Measurements from ENCODE around the gene TERC.

Gene TERC

DNA sequence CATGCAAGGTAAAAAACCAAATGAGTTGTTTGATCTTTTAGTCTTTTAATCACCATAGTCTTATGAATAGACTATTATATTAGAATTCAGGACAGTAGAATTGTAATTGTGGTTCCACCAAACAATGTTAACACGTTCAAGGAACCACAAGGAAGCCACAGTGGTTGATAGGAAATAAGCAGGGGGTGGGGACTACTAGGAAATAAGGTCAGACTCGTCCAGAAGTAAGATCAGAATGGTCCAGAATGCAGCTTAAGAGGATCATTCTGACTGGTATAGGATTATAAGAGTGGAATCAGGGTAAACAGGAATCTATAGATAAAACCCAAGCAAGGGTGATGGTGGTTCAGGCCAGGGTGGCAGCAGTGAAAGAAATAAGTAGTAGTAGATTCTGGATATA lies 15.9 kb upstream of the TERC start:
- TF ChIP-seq ZFX (IDR thresholded peaks at IDR 0.05; ENCODE audit: borderline replicate concordance): no peak
- TF ChIP-seq, protein P1, sequence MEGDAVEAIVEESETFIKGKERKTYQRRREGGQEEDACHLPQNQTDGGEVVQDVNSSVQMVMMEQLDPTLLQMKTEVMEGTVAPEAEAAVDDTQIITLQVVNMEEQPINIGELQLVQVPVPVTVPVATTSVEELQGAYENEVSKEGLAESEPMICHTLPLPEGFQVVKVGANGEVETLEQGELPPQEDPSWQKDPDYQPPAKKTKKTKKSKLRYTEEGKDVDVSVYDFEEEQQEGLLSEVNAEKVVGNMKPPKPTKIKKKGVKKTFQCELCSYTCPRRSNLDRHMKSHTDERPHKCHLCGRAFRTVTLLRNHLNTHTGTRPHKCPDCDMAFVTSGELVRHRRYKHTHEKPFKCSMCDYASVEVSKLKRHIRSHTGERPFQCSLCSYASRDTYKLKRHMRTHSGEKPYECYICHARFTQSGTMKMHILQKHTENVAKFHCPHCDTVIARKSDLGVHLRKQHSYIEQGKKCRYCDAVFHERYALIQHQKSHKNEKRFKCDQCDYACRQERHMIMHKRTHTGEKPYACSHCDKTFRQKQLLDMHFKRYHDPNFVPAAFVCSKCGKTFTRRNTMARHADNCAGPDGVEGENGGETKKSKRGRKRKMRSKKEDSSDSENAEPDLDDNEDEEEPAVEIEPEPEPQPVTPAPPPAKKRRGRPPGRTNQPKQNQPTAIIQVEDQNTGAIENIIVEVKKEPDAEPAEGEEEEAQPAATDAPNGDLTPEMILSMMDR (IDR thresholded peaks at IDR 0.05): no peak
- H3K27ac ChIP-seq: peak overlapping the region; percentile 29

DNA sequence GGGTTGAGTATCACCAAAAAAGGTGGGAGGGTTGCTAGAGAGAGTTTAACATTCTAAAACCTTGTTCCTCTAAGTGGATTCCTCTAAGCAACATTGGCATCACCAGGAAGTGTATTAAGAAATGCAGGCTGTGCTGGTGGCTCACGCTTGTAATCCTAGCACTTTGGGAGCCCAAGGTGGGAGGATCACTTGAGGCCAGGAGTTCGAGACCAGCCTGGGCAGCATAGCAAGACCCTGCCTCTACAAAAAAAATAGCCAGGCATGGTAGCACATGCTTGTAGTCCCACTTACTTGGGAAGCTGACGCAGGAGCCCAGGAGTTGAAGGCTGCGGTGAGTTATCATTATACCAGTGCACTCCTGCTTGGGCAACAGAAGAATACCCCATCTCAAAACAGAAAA lies 13.0 kb upstream of the TERC start:
- H3K27ac ChIP-seq: peak overlapping the region; percentile 100
- TF ChIP-seq, protein P1 (IDR thresholded peaks at IDR 0.05): no peak

DNA sequence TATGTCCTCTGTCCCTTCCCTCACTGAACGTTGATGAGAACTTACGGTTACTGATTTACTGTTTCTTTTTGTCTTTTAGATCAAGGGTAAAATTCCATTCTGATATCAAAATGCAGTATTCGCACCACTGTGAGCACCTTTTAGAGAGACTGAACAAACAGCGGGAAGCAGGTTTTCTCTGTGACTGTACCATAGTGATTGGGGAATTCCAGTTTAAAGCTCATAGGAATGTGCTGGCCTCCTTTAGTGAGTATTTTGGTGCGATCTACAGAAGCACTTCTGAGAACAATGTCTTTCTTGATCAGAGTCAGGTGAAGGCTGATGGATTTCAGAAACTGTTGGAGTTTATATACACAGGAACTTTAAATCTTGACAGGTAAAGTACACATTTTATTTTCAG lies 9.3 kb upstream of the TERC start:
- no peak for TF ChIP-seq ZFX (IDR thresholded peaks at IDR 0.05; ENCODE audit: borderline replicate concordance)
- TF ChIP-seq, protein P1 (IDR thresholded peaks at IDR 0.05): no peak
- H3K27ac ChIP-seq: peak overlapping the region; percentile 100

DNA sequence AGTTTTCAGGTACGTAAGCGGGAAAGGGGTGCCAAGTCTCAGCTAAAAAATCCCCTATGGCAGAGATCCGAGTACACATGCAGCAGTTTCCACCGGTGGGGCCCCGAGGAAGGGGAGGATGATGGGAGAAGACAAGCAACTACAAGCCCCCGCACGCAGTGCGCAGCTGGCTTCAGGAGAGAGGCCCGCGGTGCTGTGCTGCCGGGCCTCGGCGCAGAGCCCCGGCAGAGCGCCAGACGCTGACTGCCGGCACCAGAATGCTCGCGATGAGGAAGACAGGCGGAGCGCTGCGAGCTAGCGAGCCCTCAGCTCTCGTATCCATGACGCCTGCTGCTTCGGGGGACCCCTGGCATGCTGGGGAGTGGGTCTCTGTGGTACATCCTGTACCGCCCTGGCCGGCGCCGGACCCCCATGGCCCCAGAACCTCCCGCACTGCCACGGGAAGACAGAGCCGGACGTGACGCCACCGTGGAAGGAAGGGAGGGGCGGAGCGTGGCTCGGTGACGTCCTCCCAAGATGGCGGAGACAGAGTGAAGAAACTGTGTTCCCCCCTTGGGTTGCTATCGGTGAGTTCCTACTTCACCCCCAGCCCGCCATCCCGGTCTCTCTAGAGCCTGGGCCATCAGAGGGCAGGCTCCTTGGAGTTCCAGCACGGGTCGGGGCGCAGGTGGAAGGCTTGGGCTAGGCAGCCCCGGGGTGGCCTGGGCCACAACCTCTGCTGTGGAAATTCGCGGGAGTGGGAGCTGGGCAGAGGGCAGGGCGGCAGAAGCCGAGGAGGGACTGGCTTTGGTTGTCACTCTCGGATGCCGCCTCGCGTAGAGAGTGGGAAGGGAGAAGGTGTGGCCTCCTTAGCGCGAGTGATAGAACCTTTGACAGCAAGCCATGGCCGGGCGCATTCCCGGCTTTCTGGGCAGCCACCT lies 8.3 kb upstream of the TERC start, which contains the start of gene MYNN:
Gene MYNN, plus strand, starts transcription at position 500 of the 920 bp plus-strand sequence. CDS start 900 bp downstream, outside the sequence.
- TF ChIP-seq ZFX (IDR thresholded peaks at IDR 0.05; ENCODE audit: borderline replicate concordance): no peak
- TF ChIP-seq, protein P1 (IDR thresholded peaks at IDR 0.05): peak; percentile 29; the same call in 1 of the 2 replicates
- H3K27ac ChIP-seq: peak within 1 kb of the TSS; percentile 100

DNA sequence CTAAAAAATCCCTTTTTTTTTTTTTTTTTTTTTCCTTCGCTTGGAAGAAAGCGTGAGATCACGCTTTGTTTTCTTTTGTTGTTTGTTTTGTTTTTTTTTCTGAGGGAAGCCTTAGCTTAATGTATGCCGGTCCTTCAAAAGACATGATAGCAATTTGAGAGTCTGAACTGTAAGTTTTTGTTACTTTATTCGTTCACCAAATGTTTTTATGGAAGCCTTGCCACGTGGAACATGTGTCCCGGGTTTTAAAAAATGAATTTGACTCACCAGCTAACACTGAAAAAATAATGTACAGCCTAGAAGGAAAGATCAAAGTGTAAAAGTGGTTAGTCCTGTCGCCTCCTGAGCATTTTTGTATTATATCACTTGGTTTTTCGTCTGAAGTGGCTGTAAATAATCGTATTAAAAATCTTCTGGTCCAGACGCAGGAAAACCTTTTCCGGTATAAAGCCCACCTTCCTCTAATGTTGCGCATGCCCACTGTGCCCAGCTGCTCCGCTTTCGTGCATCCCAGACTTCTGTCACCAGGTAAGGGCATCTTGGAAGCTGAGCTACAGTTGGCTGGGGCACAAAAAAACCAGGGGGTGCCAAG lies 7.5 kb upstream of the TERC start:
- H3K27ac ChIP-seq: peak overlapping the region; percentile 100
- TF ChIP-seq, protein P1 (IDR thresholded peaks at IDR 0.05): no peak
- TF ChIP-seq ZFX (IDR thresholded peaks at IDR 0.05; ENCODE audit: borderline replicate concordance): no peak

DNA sequence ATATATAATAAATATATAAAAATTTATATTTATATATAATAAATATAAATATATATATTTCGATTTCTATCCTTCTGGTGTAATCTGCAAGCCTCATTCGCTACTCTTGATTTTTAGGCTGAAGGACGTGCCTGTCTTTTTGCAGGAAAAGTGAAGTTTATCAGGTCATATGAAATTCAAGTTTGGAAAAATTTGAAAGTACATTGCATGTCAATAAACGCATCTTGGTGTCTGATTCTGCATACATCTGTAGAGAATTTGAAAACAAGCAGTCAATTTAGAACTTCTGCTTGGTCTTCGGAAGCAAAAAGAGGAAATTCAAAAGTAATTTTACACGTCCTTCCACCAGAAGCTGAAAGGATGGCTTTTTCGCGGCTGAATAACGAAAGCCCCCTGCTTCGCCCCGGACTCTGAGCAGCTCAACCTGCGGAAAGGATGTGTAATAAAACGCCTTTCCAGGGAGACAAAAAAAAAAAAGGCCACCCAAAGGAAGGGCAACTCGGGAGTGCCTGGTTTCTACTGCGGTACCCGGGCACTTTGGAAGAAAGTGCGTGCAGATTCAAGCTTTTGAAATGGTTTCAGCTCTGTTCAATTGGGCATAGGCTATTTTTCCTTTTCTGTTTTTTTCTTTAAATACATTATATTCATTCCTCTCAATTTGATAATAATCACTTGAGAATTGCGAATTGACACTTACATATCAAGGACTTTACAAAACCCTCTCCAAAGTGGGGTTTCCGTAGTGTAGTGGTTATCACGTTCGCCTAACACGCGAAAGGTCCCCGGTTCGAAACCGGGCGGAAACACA lies 6.8 kb upstream of the TERC start:
- TF ChIP-seq, protein P1 (IDR thresholded peaks at IDR 0.05): no peak
- TF ChIP-seq ZFX (IDR thresholded peaks at IDR 0.05; ENCODE audit: borderline replicate concordance): no peak

More for the DNA sequence above, 6.8 kb upstream of the TERC start:
- H3K27ac ChIP-seq: peak overlapping the region; percentile 100

Measured in 22Rv1 (cell line).